Uterus (tissue), 4 donors: ENCODE measurements around the gene DUSP6. TPM values are rescaled to one million over a fixed set of nuclear protein-coding genes. Genes with fewer than 3 reads are reported as not detected.
A peak's percentile ranks its signal among the peaks of the same experiment; 100 is the strongest.

Source experiments
- DNase-seq, 2 donors: peaks; one replicate each; pipeline ENCODE4 v3.0.0-alpha.2; 2019 to 2020
- H3K27ac ChIP-seq, 2 donors: fragments of 200-600 bp; sonication (generic); 1 replicate in 1 of 2; 2 replicates in 1 of 2; pipeline ENCODE4 v1.5.1; 2016 to 2018
- H3K27me3 ChIP-seq, 2 donors: fragments of 200-600 bp; sonication (generic); one replicate each; pipeline ENCODE4 v1.5.1; 2018 to 2019; ENCODE audit warnings: control low read depth in 1 of 2
- H3K36me3 ChIP-seq, 2 donors: fragments of 200-600 bp; sonication (generic); one replicate each; pipeline ENCODE4 v1.5.1; 2019; ENCODE audit warnings: control low read depth in 1 of 2
- H3K4me1 ChIP-seq, 2 donors: fragments of 200-600 bp; sonication (generic); one replicate each; pipeline ENCODE4 v1.5.1; 2018 to 2019; ENCODE audit warnings: control low read depth in 1 of 2
- H3K4me3 ChIP-seq, 2 donors: fragments of 200-600 bp; sonication (generic); 1 replicate in 1 of 2; 2 replicates in 1 of 2; pipeline ENCODE4 v1.5.1; 2018 to 2019; ENCODE audit warnings: mild to moderate bottlenecking in 1 of 2
- H3K9me3 ChIP-seq, 2 donors: fragments of 200-600 bp; sonication (generic); one replicate each; pipeline ENCODE4 v1.5.1; 2019; ENCODE audit warnings: control low read depth in 1 of 2
- CTCF ChIP-seq, 4 experiments: fragments of 200-600 bp in 2 of 4; fragments of 450-650 bp in 2 of 4; sonication (generic) in 2 of 4; IDR thresholded peaks; one replicate each; pipeline ENCODE4 v1.5.1; 2016 to 2019; ENCODE audit warnings: antibody characterized with exemption in 4 of 4, mild to moderate bottlenecking in 2 of 4, moderate library complexity in 1 of 4
- POLR2A ChIP-seq, 2 donors: fragments of 450-650 bp; IDR thresholded peaks; one replicate each; pipeline ENCODE4 v1.6.1; 2016; ENCODE audit warnings: antibody characterized with exemption in 2 of 2, mild to moderate bottlenecking in 1 of 2, moderate library complexity in 1 of 2
- intact Hi-C: fragments of 100-400 bp; cut with DNase I; formaldehyde crosslinking; loops from one replicate; pipeline ENCODE4 v1.15.1; 2023; ENCODE audit warnings: low total_unique reads
- total RNA-seq, 4 donors: library from RNA; depleted of rRNA in 3 of 4; stranded (reverse); fragments of >200 nt in 3 of 4; gene quantifications; one replicate each; pipeline versions ENCODE4 v1.1.0 to v1.2.4, GENCODE V29; 2014 to 2023
- donor health status: DM: yes; HTN: yes; CAD: no.

DUSP6 gene
- total RNA-seq, 4 donors from 2014 or later, result 28.7 to 103 (median 77.6) TPM

GRCh38 chr12:89351489-89352241, 636 bp downstream of the DUSP6 start:
- no peaks in the 10 kb centered on the region for H3K27me3 ChIP-seq
- H3K9me3 ChIP-seq, result no peaks in the 10 kb centered on the region
- DNase-seq, result peak in 1 of 2 donors; percentile 31
- intact Hi-C loops, result loop anchor here (10.0 kb wide), 1 partner anchor 103 kb away; no protein-coding TSS in a partner anchor
- peak overlapping the region; percentile 44 to 79 for H3K4me3 ChIP-seq
- no peaks in the 10 kb centered on the region for H3K36me3 ChIP-seq
- H3K27ac ChIP-seq, result peak overlapping the region; percentile 93 to 96
- TF ChIP-seq CTCF (IDR thresholded peaks at IDR 0.05) (no peak), POLR2A (IDR thresholded peaks at IDR 0.05) (no peak)
- no peaks in the 10 kb centered on the region for H3K4me1 ChIP-seq

GRCh38 chr12:89350630-89351488, 1.4 kb downstream of the DUSP6 start:
- no peak for DNase-seq
- peak overlapping the region; percentile 44 to 79 for H3K4me3 ChIP-seq
- intact Hi-C loops, result loop anchor here (10.0 kb wide), 1 partner anchor 104 kb away; no protein-coding TSS in a partner anchor
- H3K4me1 ChIP-seq, result no peaks in the 10 kb centered on the region
- no peak for TF ChIP-seq CTCF (IDR thresholded peaks at IDR 0.05)
- TF ChIP-seq POLR2A (IDR thresholded peaks at IDR 0.05), result no peak
- H3K27me3 ChIP-seq, result no peaks in the 10 kb centered on the region
- H3K27ac ChIP-seq, result peak overlapping the region; percentile 93 to 96
- H3K36me3 ChIP-seq, result no peaks in the 10 kb centered on the region
- H3K9me3 ChIP-seq, result no peaks in the 10 kb centered on the region

GRCh38 chr12:89350260-89350629, 2.1 kb downstream of the DUSP6 start:
- H3K4me1 ChIP-seq, result no peaks in the 10 kb centered on the region
- peak overlapping the region; percentile 44 to 79 for H3K4me3 ChIP-seq
- H3K9me3 ChIP-seq, result no peaks in the 10 kb centered on the region
- no peaks in the 10 kb centered on the region for H3K27me3 ChIP-seq
- no peaks in the 10 kb centered on the region for H3K36me3 ChIP-seq
- no peak for TF ChIP-seq POLR2A (IDR thresholded peaks at IDR 0.05)
- intact Hi-C loops, result loop anchor here (10.0 kb wide), 1 partner anchor 105 kb away; no protein-coding TSS in a partner anchor
- no peak for DNase-seq
- H3K27ac ChIP-seq, result peak overlapping the region; percentile 93 to 96

- peak overlapping the region; percentile 44 to 79 for H3K4me3 ChIP-seq
- DNase-seq, result peak in 1 of 2 donors; percentile 47
- TF ChIP-seq CTCF (IDR thresholded peaks at IDR 0.05), result no peak
- TF ChIP-seq POLR2A (IDR thresholded peaks at IDR 0.05), result no peak
- no peaks in the 10 kb centered on the region for H3K4me1 ChIP-seq
- no peaks in the 10 kb centered on the region for H3K27me3 ChIP-seq
- no peaks in the 10 kb centered on the region for H3K9me3 ChIP-seq
- intact Hi-C loops, result loop anchor here (10.0 kb wide), 1 partner anchor 105 kb away; no protein-coding TSS in a partner anchor
- peak overlapping the region; percentile 93 to 96 for H3K27ac ChIP-seq
- H3K36me3 ChIP-seq, result no peaks in the 10 kb centered on the region
Measured at GRCh38 chr12:89349814-89350213, 2.5 kb downstream of the DUSP6 start.

GRCh38 chr12:89348894-89349699, 3.2 kb downstream of the DUSP6 start:
- Histone ChIP-seq H3K27me3 (no peaks in the 10 kb centered on the region), H3K4me1 (no peaks in the 10 kb centered on the region), H3K36me3 (no peaks in the 10 kb centered on the region), H3K27ac (peak overlapping the region; percentile 3 to 93), H3K9me3 (no peaks in the 10 kb centered on the region), H3K4me3 (no peak overlapping the region)
- TF ChIP-seq CTCF (IDR thresholded peaks at IDR 0.05) (no peak), POLR2A (IDR thresholded peaks at IDR 0.05) (no peak)
- intact Hi-C loops, result no loop called here
- no peak for DNase-seq
